Stimulated activated CD8-positive, alpha-beta memory T cell treated with anti-CD3 and anti-CD28 coated beads, Interleukin-4, amount 100 ng/mL, for 4 hours (primary cell): ENCODE data around the gene OTOGL.
"Not testable (repeated sequence)": the region's sequence is repeated elsewhere in the genome, so short reads cannot be mapped to it uniquely, and the experiment has no call there.

Experiments
- DNase-seq, 2 donors: peaks; one replicate each; pipeline ENCODE4 v3.0.0-alpha.2; 2020; ENCODE audit warnings: low read depth in 2 of 2, low spot score in 1 of 2

The OTOGL gene

GRCh38 chr12:80129895-80130530 lies 30.7 kb downstream of the OTOGL start:
- no peak for DNase-seq

DNA sequence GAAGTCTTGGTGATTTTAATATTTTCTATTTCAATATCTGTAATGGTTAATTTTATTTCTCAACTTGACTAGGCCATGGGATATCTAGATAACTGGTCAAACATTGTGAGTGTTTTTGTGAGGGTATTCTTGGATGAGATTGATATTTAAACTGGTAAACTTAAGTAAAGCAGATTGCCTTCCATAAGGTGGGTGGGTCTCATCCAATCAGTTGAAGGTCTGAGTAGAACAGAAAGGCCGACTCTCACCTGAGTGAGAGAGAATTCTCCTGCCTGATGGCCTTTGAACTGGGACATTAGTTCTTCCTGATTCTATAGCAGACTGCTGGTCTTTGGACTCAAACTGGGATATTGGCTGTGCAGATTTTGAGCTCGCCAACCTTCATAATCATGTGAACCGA lies 36.3 kb downstream of the OTOGL start:
- no peak for DNase-seq

GRCh38 chr12:80140005-80140404 lies 40.7 kb downstream of the OTOGL start:
- DNase-seq, result no peak

DNA sequence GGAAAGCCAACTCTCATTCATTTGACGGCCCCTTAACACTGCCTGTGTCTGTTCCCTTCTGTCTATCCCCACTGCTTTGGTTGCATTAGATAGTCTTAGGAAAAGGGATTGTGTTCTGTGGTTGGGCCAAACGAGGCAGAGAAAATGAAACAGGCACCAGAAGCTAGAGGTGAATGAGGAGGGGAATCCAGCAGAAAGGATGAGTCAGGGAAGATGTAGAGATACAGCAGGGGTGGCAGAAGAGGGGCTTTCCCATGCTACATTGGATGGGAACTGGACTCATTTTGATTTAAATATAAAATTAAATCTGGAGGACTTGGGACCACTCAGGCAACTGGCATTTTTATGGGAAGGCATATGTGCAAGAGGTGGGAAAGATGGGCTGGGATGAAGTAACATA lies 43.3 kb downstream of the OTOGL start:
- no peak for DNase-seq

DNA sequence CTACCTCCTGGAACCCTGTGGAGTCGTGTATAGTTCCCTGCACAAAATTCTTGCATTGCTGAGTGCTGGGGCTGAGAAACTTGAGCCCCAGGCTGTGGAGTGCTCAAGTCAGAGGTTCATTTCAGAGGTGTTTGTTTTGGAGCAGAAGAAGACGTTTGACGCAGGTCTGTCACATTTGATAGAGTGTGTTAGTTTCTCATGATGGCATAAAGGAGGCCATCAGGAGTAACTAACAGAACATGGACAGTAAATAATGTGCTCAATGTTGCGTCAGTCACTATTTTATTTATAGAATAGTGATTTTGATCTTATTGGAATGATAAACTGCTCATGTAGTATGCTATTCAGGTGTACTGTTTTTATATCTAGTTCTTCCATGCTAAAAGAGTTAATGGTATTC lies 44.2 kb downstream of the OTOGL start:
- no peak for DNase-seq

- not testable (repeated sequence) for DNase-seq
These were observed 50.4 kb downstream of the OTOGL start for GRCh38 chr12:80149547-80150313.

- DNase-seq, result no peak
These were observed 51.8 kb downstream of the OTOGL start for GRCh38 chr12:80151131-80151530.

DNA sequence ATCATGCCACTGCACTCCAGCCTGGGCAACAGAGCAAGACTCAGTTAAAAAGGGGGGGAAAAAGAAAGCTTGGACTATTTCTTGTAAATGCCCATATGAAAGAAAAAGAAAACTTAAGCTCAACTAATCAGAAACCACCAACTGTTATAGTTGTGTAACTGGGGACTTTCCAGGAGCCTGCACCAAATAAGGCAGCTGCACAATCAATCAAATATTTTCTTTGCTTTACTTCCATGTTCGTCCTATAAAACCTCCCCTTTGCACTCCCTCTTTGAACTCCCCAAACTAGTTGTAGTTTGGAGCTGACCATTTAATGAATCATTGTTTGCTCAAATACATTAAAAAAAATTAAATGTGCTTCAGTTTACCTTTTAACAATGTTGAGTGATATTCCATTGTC lies 54.9 kb downstream of the OTOGL start:
- DNase-seq, result no peak

DNA sequence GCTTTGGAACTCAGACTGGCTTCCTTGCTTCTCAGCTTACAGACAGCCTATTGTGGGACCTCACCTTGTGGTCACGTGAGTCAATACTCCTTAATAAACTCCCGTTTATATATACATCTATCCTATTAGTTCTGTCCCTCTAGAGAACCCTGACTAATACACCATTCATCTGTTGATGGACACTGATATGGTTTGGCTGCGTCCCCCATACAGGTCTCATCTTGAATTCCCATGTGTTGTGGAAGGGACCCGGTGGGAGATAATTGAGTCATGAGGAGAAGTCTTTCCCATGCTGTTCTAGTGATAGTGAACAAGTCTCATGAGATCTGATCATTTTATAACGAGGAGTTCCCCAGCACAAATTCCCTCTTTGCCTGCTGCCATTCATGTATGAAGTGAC lies 57.0 kb downstream of the OTOGL start:
- DNase-seq, result no peak

DNA sequence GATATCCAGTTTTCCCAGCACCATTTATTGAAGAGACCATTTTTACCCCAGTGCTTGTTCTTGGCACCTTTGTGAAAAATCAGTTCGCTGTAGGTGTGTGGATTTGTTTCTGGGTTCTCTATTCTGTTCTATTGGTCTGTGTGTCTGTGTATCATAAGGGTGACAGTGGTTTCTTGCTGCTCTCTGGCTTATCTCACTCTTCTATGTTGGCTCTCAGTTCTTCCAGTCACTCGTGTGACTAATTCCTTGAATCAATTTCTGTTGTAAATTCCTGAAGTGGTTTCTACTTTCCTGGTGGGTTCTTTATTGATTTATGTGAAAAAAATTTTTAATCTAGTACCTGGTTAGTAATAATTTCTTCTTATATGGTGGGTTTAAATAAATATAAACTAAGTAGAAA lies 58.3 kb downstream of the OTOGL start:
- no peak for DNase-seq

DNA sequence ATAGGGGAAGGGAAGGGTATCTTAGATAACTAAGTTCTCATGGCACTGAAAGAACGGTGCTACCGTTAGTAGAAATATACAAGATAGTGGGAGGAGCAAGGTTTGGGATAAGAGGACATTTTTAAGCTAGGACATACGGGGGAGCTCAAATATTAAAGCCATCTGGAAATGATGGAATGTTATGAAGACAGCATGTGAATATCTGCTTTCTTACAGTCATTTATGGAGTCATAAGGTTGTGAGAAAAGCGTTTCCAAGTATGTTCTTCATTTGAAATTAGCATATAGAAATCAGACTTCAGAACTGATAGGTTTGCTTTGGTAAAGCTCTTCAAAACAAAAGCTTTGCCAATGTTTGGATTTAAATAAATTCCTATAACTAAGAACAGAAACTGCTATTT lies 62.3 kb downstream of the OTOGL start:
- DNase-seq, result no peak

- DNase-seq, result no peak
These were observed 62.8 kb downstream of the OTOGL start for GRCh38 chr12:80162177-80162576.

GRCh38 chr12:80165746-80166145 lies 66.4 kb downstream of the OTOGL start:
- DNase-seq, result no peak

- no peak for DNase-seq
These were observed 67.4 kb downstream of the OTOGL start for GRCh38 chr12:80166751-80167150.

GRCh38 chr12:80168936-80169335 lies 69.6 kb downstream of the OTOGL start:
- no peak for DNase-seq

DNA sequence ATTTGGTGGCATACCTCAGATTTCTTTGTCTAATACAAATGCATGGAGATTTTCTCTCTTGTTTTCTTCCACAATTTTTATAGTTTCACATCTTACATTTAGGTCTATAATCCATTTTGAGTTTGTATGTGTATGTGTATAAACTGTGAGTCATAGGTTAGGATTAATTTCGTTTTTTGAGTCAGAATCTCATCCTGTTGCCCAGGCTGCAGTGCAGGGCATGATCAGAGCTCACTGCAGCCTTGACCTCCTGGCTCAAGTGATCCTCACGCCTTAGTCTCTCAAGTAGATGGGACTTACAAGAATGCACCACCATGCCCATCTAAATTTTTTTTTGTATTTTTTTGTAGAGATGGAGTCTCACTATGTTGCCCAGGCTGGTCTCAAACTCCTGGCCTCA lies 71.6 kb downstream of the OTOGL start:
- no peak for DNase-seq

GRCh38 chr12:80173083-80173864 lies 73.9 kb downstream of the OTOGL start:
- DNase-seq, result no peak

- no peak for DNase-seq
These were observed 76.1 kb downstream of the OTOGL start for GRCh38 chr12:80175307-80175930.

- no peak for DNase-seq
These were observed 77.4 kb downstream of the OTOGL start for GRCh38 chr12:80176706-80177105.

DNA sequence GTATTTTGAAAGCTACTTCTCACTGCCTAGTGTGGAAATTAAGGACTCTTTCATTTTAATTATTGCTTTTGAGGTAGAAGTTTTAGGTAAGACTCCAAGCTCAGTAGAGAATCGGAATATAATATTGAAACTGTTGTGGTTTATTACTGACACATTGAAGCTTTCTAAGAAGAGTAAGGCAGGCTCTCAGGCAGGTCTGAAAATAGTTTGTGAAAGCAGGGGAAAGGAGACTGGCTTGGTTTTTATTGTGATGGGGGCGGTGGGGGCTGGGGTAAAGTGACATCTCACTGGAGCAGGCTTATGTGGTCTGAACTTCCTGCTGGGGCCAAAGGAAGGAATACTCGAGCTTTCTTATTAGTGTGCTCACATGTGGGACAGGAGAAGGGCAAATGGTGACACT lies 79.5 kb downstream of the OTOGL start:
- no peak for DNase-seq

- DNase-seq, result no peak
These were observed 84.6 kb downstream of the OTOGL start for GRCh38 chr12:80183939-80184338.

- DNase-seq, result no peak
These were observed 85.6 kb downstream of the OTOGL start for GRCh38 chr12:80184926-80185325.
